PC-9 (cell line): ENCODE results near the gene FAM131B. TPM values are rescaled to one million over a fixed set of nuclear protein-coding genes. Genes with fewer than 3 reads are reported as not detected.
A peak's percentile ranks its signal among the peaks of the same experiment; 100 is the strongest.

ENCODE experiments used
- BruUV-seq: library from RNA; stranded (reverse); fragments of 400-500 nt; replicated peaks from 2 replicates; lab custom pipeline; 2021; lab: Mats Ljungman, UMichigan
- CTCF ChIA-PET: fragments of 300-600 bp; sonication (Branson Sonifier 250); formaldehyde crosslinking; loops from one replicate; lab custom pipeline; 2022; ENCODE audit warnings: antibody characterized with exemption; lab: Charles Lee
- POLR2A ChIA-PET: fragments of 300-600 bp; sonication (Branson Sonifier 250); formaldehyde crosslinking; loops from one replicate; lab custom pipeline; 2022; ENCODE audit warnings: antibody characterized with exemption; ENCODE audit not compliant: unreplicated experiment; lab: Charles Lee
- DNase-seq, 2 experiments: peaks; one replicate each; pipeline versions ENCODE4 v3.0.0 to v3.0.0-alpha.2; 2015 to 2022; ENCODE audit warnings: mixed read lengths in 1 of 2
- H2AFZ ChIP-seq: fragments of 200-600 bp; sonication (generic); 2 replicates; pipeline ENCODE4 v1.8.1; 2017; ENCODE audit warnings: antibody characterized with exemption
- H3F3A ChIP-seq: fragments of 200-600 bp; sonication (generic); 2 replicates; pipeline ENCODE4 v1.8.1; 2017; ENCODE audit warnings: antibody characterized with exemption, mild to moderate bottlenecking, low read depth; ENCODE audit not compliant: insufficient read depth
- H3K27ac ChIP-seq: fragments of 200-600 bp; sonication (generic); 2 replicates; pipeline ENCODE4 v1.6.1; 2016; ENCODE audit warnings: mixed run types
- H3K27me3 ChIP-seq: fragments of 200-600 bp; sonication (generic); 2 replicates; pipeline ENCODE4 v1.6.1; 2016; ENCODE audit warnings: low read depth, mixed run types; ENCODE audit not compliant: insufficient read depth
- H3K36me3 ChIP-seq: fragments of 200-600 bp; sonication (generic); 2 replicates; pipeline ENCODE4 v1.6.1; 2016; ENCODE audit warnings: low read depth, mixed run types
- H3K4me1 ChIP-seq: fragments of 200-600 bp; sonication (generic); replicated peaks from 2 replicates; pipeline ENCODE4 v1.6.1; 2016; ENCODE audit warnings: mixed run types; ENCODE audit not compliant: insufficient read depth
- H3K4me2 ChIP-seq: fragments of 200-600 bp; sonication (generic); 2 replicates; pipeline ENCODE4 v1.6.1; 2017; ENCODE audit warnings: mixed run types
- H3K4me3 ChIP-seq: fragments of 200-600 bp; sonication (generic); 2 replicates; pipeline ENCODE4 v1.6.1; 2016; ENCODE audit warnings: mixed run types
- H3K79me2 ChIP-seq: fragments of 200-600 bp; sonication (generic); 2 replicates; pipeline ENCODE4 v1.6.1; 2017; ENCODE audit warnings: low read depth, mixed run types
- H3K9me2 ChIP-seq: fragments of 200-600 bp; sonication (generic); 2 replicates; pipeline ENCODE4 v1.8.1; 2017; ENCODE audit warnings: mild to moderate bottlenecking; ENCODE audit not compliant: insufficient read depth
- H3K9me3 ChIP-seq: fragments of 200-600 bp; sonication (generic); 2 replicates; pipeline ENCODE4 v1.8.1; 2016; ENCODE audit warnings: low read depth; ENCODE audit not compliant: insufficient read depth
- H4K20me1 ChIP-seq: fragments of 200-600 bp; sonication (generic); 2 replicates; pipeline ENCODE4 v1.8.1; 2017; ENCODE audit not compliant: insufficient read depth
- CTCF ChIP-seq: fragments of 200-600 bp; sonication (generic); conservative IDR thresholded peaks from 2 replicates; pipeline ENCODE4 v1.6.1; 2017; ENCODE audit warnings: mixed run types, antibody characterized with exemption, mild to moderate bottlenecking, moderate library complexity
- EZH2 ChIP-seq: fragments of 200-600 bp; sonication (generic); IDR thresholded peaks from 2 replicates; pipeline ENCODE4 v1.8.0; 2017; ENCODE audit warnings: antibody characterized with exemption, low read depth
- intact Hi-C: fragments of 100-400 bp; cut with micrococcal nuclease; formaldehyde crosslinking; loops from one replicate; pipeline ENCODE4 v1.10.0; 2022; ENCODE audit not compliant: unreplicated experiment
- total RNA-seq: library from RNA; stranded (reverse); gene quantifications from 2 replicates; pipeline ENCODE4 v1.2.3, GENCODE V29; 2021

The FAM131B gene
- total RNA-seq, 1 experiment from 2014 or later, result 0.65 TPM

GRCh38 chr7:143327903-143328302, 34.6 kb downstream of the FAM131B start:
- no TSS peak for BruUV-seq
- Histone ChIP-seq H3K9me2 (no peaks in the 10 kb centered on the region), H3K4me1 (peaks cover 24% of the 10 kb centered on the region), H2AFZ (no peak overlapping the region), H3K27me3 (no peaks in the 10 kb centered on the region), H3K27ac (no peak overlapping the region), H4K20me1 (no peaks in the 10 kb centered on the region), H3K4me3 (no peak overlapping the region), H3F3A (peaks cover 16% of the 10 kb centered on the region; the same call in 1 of the 2 replicates), H3K9me3 (no peaks in the 10 kb centered on the region), H3K79me2 (no peaks in the 10 kb centered on the region), H3K36me3 (no peaks in the 10 kb centered on the region), H3K4me2 (no peak overlapping the region)
- no peak for DNase-seq
- ChIA-PET POLR2A (no interaction called here), CTCF (interaction anchor here (1.1 kb wide), 1 partner anchor 8 kb away, joined by 3 read pairs; no protein-coding TSS in a partner anchor)
- TF ChIP-seq EZH2 (no peak), CTCF (no peak)
- intact Hi-C loops, result no loop called here

- intact Hi-C loops, result no loop called here
- Histone ChIP-seq H3K4me2 (no peak overlapping the region), H3K27ac (no peak overlapping the region), H2AFZ (no peak overlapping the region), H3K79me2 (no peaks in the 10 kb centered on the region), H3K4me1 (peaks cover 6% of the 10 kb centered on the region; the same call in 1 of the 2 replicates), H4K20me1 (no peaks in the 10 kb centered on the region), H3K27me3 (no peaks in the 10 kb centered on the region), H3K9me3 (no peaks in the 10 kb centered on the region), H3K36me3 (no peaks in the 10 kb centered on the region), H3F3A (no peaks in the 10 kb centered on the region), H3K9me2 (no peaks in the 10 kb centered on the region), H3K4me3 (no peak overlapping the region)
- peak in 1 of 2 experiments; percentile 47 for DNase-seq
- BruUV-seq, result no TSS peak
- TF ChIP-seq CTCF, result no peak
- TF ChIP-seq EZH2, result no peak
- CTCF ChIA-PET, result interaction anchor here (0.6 to 0.7 kb wide), 2 partner anchors 83 to 108 kb away, joined by 3 read pairs; partner anchors contain the start of gene EPHA1
- POLR2A ChIA-PET, result interaction anchor here (0.5 kb wide), 1 partner anchor 26 kb away, joined by 5 read pairs; no protein-coding TSS in a partner anchor
Observed at GRCh38 chr7:143325240-143325639, 37.3 kb downstream of the FAM131B start.

GRCh38 chr7:143323653-143324052, 38.9 kb downstream of the FAM131B start:
- no TSS peak for BruUV-seq
- Histone ChIP-seq H3K4me3 (no peak overlapping the region), H3K4me2 (no peak overlapping the region), H4K20me1 (no peaks in the 10 kb centered on the region), H3K9me2 (no peaks in the 10 kb centered on the region), H3K79me2 (no peaks in the 10 kb centered on the region), H3F3A (no peaks in the 10 kb centered on the region), H2AFZ (no peak overlapping the region), H3K27ac (no peak overlapping the region), H3K9me3 (no peaks in the 10 kb centered on the region), H3K36me3 (no peaks in the 10 kb centered on the region), H3K27me3 (no peaks in the 10 kb centered on the region), H3K4me1 (peaks cover 6% of the 10 kb centered on the region; the same call in 1 of the 2 replicates)
- TF ChIP-seq EZH2 (no peak), CTCF (no peak)
- intact Hi-C loops, result no loop called here
- CTCF ChIA-PET, result interaction anchor here (0.7 kb wide), 1 partner anchor 578 kb away, joined by 5 read pairs; the partner anchor contains the start of gene TCAF1
- no peak for DNase-seq
- POLR2A ChIA-PET, result no interaction called here
